HepG2 (cell line): ENCODE results near the gene PFAS. TPM values are rescaled to one million over a fixed set of nuclear protein-coding genes. Genes with fewer than 3 reads are reported as not detected.

ENCODE experiments used
- FOSL2 ChIP-seq: sonication (generic); formaldehyde crosslinking; IDR thresholded peaks from 2 replicates; pipeline ENCODE4 v1.4.0; 2020; ENCODE audit warnings: missing genetic modification reagents
- HOXA9 ChIP-seq: sonication (generic); formaldehyde crosslinking; IDR thresholded peaks from 2 replicates; pipeline ENCODE4 v1.8.1; 2022; ENCODE audit warnings: missing genetic modification reagents, mild to moderate bottlenecking, moderate library complexity, borderline replicate concordance
- NFE2L1 ChIP-seq: sonication (generic); formaldehyde crosslinking; IDR thresholded peaks from 2 replicates; pipeline ENCODE4 v1.4.0; 2020; ENCODE audit warnings: missing genetic modification reagents, mild to moderate bottlenecking, borderline replicate concordance
- NPAS2 ChIP-seq: sonication (generic); formaldehyde crosslinking; IDR thresholded peaks from 2 replicates; pipeline ENCODE4 v1.8.0; 2022; ENCODE audit warnings: mild to moderate bottlenecking, missing genetic modification reagents, borderline replicate concordance
- SAFB2 ChIP-seq: sonication (generic); formaldehyde crosslinking; IDR thresholded peaks from 2 replicates; pipeline ENCODE4 v1.5.1; 2020; ENCODE audit warnings: missing genetic modification reagents, low read depth, mild to moderate bottlenecking, borderline replicate concordance
- SCMH1 ChIP-seq: sonication (generic); formaldehyde crosslinking; IDR thresholded peaks from 2 replicates; pipeline ENCODE4 v1.9.0; 2021; ENCODE audit warnings: missing genetic modification reagents, mild to moderate bottlenecking, borderline replicate concordance
- ZBTB8A ChIP-seq: sonication (generic); formaldehyde crosslinking; IDR thresholded peaks from 2 replicates; pipeline ENCODE4 v1.4.0; 2020; ENCODE audit warnings: mild to moderate bottlenecking, low read depth, missing genetic modification reagents, borderline replicate concordance
- ZNF530 ChIP-seq: sonication (generic); formaldehyde crosslinking; IDR thresholded peaks from 2 replicates; pipeline ENCODE4 v1.5.0; 2020; ENCODE audit warnings: low read depth, mild to moderate bottlenecking, missing genetic modification reagents
- polyA plus RNA-seq, 8 experiments: library from polyadenylated mRNA; depleted of rRNA in 3 of 8; stranded (reverse) in 7 of 8; unstranded in 1 of 8; fragments of >200 nt; fragmentation: Illumina TruSeq in 4 of 8; extraction: Trizol in 4 of 8; gene quantifications; 2 replicates each; pipeline versions ENCODE4 v1.2.1 to v1.2.3, GENCODE V29; 2011 to 2016; ENCODE audit warnings: low read depth in 4 of 8, missing spikeins in 1 of 8, mixed read lengths in 1 of 8; ENCODE audit not compliant: insufficient read depth in 1 of 8
- total RNA-seq, 5 experiments: library from RNA; depleted of rRNA; stranded (reverse); fragments of >200 nt; fragmentation: Illumina TruSeq; extraction: Trizol; gene quantifications; 2 replicates each; pipeline ENCODE4 v1.2.3, GENCODE V29; 2016; ENCODE audit warnings: low read depth in 1 of 5
- TF ChIP-seq, protein P1 (sequence below): sonication (generic); formaldehyde crosslinking; IDR thresholded peaks from 2 replicates; pipeline ENCODE4 v1.5.1; 2020; ENCODE audit warnings: mild to moderate bottlenecking, missing genetic modification reagents, borderline replicate concordance
- TF ChIP-seq, protein P2 (sequence below): sonication (generic); formaldehyde crosslinking; IDR thresholded peaks from 2 replicates; pipeline ENCODE4 v1.5.0; 2020; ENCODE audit warnings: missing genetic modification reagents, mild to moderate bottlenecking, borderline replicate concordance
- TF ChIP-seq, protein P3 (sequence below): sonication (generic); formaldehyde crosslinking; IDR thresholded peaks from one replicate; pipeline ENCODE4 v1.5.1; 2020; ENCODE audit warnings: mild to moderate bottlenecking, missing genetic modification reagents; ENCODE audit errors: not compliant biosample characterization

Gene PFAS
- total and polyA plus RNA-seq, 2 of the 13 experiments (the other 11 are each of a cell fraction or from before 2014, with no cell fraction given): 49.4 to 58.2 TPM

DNA sequence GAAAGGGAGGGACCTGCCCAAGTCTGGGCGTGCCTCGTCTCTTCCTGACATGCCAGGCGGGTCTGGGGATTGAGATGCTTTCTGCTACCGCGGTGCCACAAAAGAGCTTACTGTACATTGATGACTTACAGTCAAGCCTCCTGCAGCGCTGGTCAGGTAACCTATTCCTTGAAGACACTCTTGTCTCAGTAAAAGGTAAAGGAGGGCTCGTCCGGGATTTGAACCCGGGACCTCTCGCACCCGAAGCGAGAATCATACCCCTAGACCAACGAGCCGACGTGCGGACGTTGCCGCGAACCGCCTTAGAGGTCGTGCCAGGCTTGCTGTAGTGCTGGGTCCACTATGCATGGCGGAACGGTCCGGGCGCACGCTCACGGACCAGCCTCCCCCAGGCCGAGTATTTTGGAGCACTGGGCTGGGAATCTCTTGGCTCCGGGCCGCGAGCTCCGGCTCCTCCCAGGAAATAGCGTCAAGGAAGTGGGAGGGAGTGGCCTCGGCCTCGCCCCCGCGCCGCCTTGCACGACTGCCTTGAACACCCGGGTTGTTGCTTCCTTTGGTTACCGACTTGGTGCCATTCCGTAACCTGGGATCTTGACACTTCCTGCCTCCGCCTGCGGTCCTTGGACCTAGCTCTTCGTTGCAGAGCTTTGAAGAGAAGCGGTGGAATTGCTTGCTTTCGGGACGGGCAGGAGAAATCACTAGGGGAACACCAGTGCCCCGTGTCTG lies 26.3 kb upstream of the PFAS start (continued):
- TF ChIP-seq, protein P1, sequence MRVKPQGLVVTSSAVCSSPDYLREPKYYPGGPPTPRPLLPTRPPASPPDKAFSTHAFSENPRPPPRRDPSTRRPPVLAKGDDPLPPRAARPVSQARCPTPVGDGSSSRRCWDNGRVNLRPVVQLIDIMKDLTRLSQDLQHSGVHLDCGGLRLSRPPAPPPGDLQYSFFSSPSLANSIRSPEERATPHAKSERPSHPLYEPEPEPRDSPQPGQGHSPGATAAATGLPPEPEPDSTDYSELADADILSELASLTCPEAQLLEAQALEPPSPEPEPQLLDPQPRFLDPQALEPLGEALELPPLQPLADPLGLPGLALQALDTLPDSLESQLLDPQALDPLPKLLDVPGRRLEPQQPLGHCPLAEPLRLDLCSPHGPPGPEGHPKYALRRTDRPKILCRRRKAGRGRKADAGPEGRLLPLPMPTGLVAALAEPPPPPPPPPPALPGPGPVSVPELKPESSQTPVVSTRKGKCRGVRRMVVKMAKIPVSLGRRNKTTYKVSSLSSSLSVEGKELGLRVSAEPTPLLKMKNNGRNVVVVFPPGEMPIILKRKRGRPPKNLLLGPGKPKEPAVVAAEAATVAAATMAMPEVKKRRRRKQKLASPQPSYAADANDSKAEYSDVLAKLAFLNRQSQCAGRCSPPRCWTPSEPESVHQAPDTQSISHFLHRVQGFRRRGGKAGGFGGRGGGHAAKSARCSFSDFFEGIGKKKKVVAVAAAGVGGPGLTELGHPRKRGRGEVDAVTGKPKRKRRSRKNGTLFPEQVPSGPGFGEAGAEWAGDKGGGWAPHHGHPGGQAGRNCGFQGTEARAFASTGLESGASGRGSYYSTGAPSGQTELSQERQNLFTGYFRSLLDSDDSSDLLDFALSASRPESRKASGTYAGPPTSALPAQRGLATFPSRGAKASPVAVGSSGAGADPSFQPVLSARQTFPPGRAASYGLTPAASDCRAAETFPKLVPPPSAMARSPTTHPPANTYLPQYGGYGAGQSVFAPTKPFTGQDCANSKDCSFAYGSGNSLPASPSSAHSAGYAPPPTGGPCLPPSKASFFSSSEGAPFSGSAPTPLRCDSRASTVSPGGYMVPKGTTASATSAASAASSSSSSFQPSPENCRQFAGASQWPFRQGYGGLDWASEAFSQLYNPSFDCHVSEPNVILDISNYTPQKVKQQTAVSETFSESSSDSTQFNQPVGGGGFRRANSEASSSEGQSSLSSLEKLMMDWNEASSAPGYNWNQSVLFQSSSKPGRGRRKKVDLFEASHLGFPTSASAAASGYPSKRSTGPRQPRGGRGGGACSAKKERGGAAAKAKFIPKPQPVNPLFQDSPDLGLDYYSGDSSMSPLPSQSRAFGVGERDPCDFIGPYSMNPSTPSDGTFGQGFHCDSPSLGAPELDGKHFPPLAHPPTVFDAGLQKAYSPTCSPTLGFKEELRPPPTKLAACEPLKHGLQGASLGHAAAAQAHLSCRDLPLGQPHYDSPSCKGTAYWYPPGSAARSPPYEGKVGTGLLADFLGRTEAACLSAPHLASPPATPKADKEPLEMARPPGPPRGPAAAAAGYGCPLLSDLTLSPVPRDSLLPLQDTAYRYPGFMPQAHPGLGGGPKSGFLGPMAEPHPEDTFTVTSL (CRISPR knock-in tag): no peak
- TF ChIP-seq SCMH1 (no peak), ZBTB8A (CRISPR knock-in tag) (no peak), HOXA9 (CRISPR knock-in tag) (no peak), FOSL2 (CRISPR knock-in tag) (no peak; the same call in 1 of the 2 replicates), NFE2L1 (CRISPR knock-in tag) (no peak; the same call in 1 of the 2 replicates), NPAS2 (no peak), SAFB2 (CRISPR knock-in tag) (no peak; the same call in 1 of the 2 replicates), ZNF530 (CRISPR knock-in tag) (no peak)
- TF ChIP-seq, protein P2, sequence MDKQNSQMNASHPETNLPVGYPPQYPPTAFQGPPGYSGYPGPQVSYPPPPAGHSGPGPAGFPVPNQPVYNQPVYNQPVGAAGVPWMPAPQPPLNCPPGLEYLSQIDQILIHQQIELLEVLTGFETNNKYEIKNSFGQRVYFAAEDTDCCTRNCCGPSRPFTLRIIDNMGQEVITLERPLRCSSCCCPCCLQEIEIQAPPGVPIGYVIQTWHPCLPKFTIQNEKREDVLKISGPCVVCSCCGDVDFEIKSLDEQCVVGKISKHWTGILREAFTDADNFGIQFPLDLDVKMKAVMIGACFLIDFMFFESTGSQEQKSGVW (CRISPR knock-in tag): no peak
- TF ChIP-seq, protein P3, sequence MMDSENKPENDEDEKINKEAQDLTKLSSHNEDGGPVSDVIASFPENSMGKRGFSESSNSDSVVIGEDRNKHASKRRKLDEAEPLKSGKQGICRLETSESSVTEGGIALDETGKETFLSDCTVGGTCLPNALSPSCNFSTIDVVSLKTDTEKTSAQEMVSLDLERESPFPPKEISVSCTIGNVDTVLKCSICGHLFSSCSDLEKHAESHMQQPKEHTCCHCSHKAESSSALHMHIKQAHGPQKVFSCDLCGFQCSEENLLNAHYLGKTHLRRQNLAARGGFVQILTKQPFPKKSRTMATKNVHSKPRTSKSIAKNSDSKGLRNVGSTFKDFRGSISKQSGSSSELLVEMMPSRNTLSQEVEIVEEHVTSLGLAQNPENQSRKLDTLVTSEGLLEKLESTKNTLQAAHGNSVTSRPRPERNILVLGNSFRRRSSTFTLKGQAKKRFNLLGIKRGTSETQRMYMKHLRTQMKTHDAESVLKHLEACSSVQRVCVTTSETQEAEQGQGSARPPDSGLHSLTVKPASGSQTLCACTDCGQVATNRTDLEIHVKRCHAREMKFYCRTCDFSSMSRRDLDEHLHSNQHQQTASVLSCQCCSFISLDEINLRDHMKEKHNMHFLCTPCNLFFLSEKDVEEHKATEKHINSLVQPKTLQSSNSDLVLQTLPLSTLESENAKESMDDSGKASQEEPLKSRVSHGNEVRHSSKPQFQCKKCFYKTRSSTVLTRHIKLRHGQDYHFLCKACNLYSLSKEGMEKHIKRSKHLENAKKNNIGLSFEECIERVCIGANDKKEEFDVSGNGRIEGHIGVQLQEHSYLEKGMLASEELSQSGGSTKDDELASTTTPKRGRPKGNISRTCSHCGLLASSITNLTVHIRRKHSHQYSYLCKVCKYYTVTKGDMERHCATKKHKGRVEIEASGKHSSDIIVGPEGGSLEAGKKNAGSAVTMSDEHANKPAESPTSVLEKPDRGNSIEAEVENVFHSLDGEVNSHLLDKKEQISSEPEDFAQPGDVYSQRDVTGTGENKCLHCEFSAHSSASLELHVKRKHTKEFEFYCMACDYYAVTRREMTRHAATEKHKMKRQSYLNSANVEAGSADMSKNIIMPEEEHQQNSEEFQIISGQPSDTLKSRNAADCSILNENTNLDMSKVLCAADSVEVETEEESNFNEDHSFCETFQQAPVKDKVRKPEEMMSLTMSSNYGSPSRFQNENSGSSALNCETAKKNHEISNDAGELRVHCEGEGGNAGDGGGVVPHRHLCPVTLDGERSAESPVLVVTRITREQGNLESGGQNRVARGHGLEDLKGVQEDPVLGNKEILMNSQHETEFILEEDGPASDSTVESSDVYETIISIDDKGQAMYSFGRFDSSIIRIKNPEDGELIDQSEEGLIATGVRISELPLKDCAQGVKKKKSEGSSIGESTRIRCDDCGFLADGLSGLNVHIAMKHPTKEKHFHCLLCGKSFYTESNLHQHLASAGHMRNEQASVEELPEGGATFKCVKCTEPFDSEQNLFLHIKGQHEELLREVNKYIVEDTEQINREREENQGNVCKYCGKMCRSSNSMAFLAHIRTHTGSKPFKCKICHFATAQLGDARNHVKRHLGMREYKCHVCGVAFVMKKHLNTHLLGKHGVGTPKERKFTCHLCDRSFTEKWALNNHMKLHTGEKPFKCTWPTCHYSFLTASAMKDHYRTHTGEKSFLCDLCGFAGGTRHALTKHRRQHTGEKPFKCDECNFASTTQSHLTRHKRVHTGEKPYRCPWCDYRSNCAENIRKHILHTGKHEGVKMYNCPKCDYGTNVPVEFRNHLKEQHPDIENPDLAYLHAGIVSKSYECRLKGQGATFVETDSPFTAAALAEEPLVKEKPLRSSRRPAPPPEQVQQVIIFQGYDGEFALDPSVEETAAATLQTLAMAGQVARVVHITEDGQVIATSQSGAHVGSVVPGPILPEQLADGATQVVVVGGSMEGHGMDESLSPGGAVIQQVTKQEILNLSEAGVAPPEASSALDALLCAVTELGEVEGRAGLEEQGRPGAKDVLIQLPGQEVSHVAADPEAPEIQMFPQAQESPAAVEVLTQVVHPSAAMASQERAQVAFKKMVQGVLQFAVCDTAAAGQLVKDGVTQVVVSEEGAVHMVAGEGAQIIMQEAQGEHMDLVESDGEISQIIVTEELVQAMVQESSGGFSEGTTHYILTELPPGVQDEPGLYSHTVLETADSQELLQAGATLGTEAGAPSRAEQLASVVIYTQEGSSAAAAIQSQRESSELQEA (CRISPR knock-in tag): peak; percentile 89
